Spleen (tissue), 11 donors: ENCODE data around the gene SCD5. TPM values are rescaled to one million over a fixed set of nuclear protein-coding genes. Genes with fewer than 3 reads are reported as not detected.

ENCODE experiments used
- DNase-seq: peaks from one replicate; pipeline ENCODE4 v3.0.0-alpha.2; 2020
- H3K27ac ChIP-seq, 8 donors: fragments of 200-600 bp; sonication (generic) in 7 of 8; 1 replicate in 4 of 8; 2 replicates in 4 of 8; pipeline versions ENCODE4 v1.5.0 to v1.8.0; 2016 to 2021; ENCODE audit warnings: inconsistent platforms in 4 of 8, mild to moderate bottlenecking in 4 of 8, moderate library complexity in 1 of 8
- H3K27me3 ChIP-seq, 7 donors: fragments of 200-600 bp; sonication (generic) in 6 of 7; replicated peaks in 1 of 7; 1 replicate in 4 of 7; 2 replicates in 3 of 7; pipeline versions ENCODE4 v1.5.0 to v1.8.0; 2016 to 2021; ENCODE audit warnings: inconsistent platforms in 3 of 7, mild to moderate bottlenecking in 1 of 7
- H3K36me3 ChIP-seq, 6 donors: fragments of 200-600 bp; sonication (generic) in 5 of 6; 1 replicate in 4 of 6; 2 replicates in 2 of 6; pipeline versions ENCODE4 v1.5.0 to v1.8.0; 2016 to 2021; ENCODE audit warnings: inconsistent platforms in 2 of 6
- H3K4me1 ChIP-seq, 6 donors: fragments of 200-600 bp; sonication (generic) in 5 of 6; 1 replicate in 3 of 6; 2 replicates in 3 of 6; pipeline versions ENCODE4 v1.5.0 to v1.8.0; 2016 to 2021; ENCODE audit warnings: inconsistent platforms in 3 of 6
- H3K4me3 ChIP-seq, 8 donors: fragments of 200-600 bp; sonication (generic) in 7 of 8; 1 replicate in 4 of 8; 2 replicates in 4 of 8; pipeline versions ENCODE4 v1.5.0 to v1.8.0; 2016 to 2021; ENCODE audit warnings: inconsistent platforms in 4 of 8, mild to moderate bottlenecking in 4 of 8, moderate library complexity in 2 of 8
- H3K9me3 ChIP-seq, 8 donors: fragments of 200-600 bp; sonication (generic) in 7 of 8; 1 replicate in 4 of 8; 2 replicates in 4 of 8; pipeline versions ENCODE4 v1.5.0 to v1.8.0; 2016 to 2021; ENCODE audit warnings: inconsistent platforms in 4 of 8
- POLR2A ChIP-seq, 3 donors: fragments of 450-650 bp; IDR thresholded peaks; one replicate each; pipeline ENCODE4 v1.5.1; 2017; ENCODE audit warnings: antibody characterized with exemption in 3 of 3, mild to moderate bottlenecking in 1 of 3
- POLR2AphosphoS5 ChIP-seq, 3 donors: sonication (generic); formaldehyde crosslinking; IDR thresholded peaks; one replicate each; pipeline ENCODE4 v1.5.1; 2017; ENCODE audit warnings: antibody characterized with exemption in 3 of 3
- WGBS, 5 donors: extraction: QIAGEN DNeasy Blood & Tissue Kit in 3 of 5; methylation state at CpG; one replicate each; pipeline versions ENCODE4 v1.1.5 to v1.1.7; 2013 to 2018; 5-methylcytosine and 5-hydroxymethylcytosine counted together
- intact Hi-C: fragments of 100-400 bp; cut with DNase I; formaldehyde crosslinking; loops from one replicate; pipeline ENCODE4 v1.15.0; 2023; ENCODE audit warnings: low total_unique reads
- polyA plus RNA-seq, 3 donors: library from polyadenylated mRNA; stranded (reverse); fragments of 200-250 nt; gene quantifications; one replicate each; pipeline ENCODE4 v1.2.1, GENCODE V29; 2013
- total RNA-seq, 7 donors: library from RNA; depleted of rRNA in 3 of 7; stranded (reverse); fragments of >200 nt in 3 of 7; fragmentation: NEBNext Ultra II Directional in 4 of 7; extraction: Animal tissue kit (Norgen Biotek cat#: 25700) in 4 of 7; gene quantifications; one replicate each; pipeline versions ENCODE4 v1.1.0 to v1.2.1, GENCODE V29; 2016 to 2021
- TF ChIP-seq, protein P1 (sequence below), 11 experiments: fragments of 200-600 bp in 7 of 11; fragments of 450-650 bp in 4 of 11; sonication (generic) in 4 of 11; IDR thresholded peaks in 8 of 11; conservative IDR thresholded peaks in 3 of 11; 1 replicate in 7 of 11; 2 replicates in 4 of 11; pipeline versions ENCODE4 v1.4.0 to v1.8.0; 2016 to 2021; ENCODE audit warnings: antibody characterized with exemption in 11 of 11, inconsistent platforms in 4 of 11, mild to moderate bottlenecking in 1 of 11
- donor health status: healthy with polysubstance abuse.
- donor health status: DM: no; HTN: no; CAD: no; lungs with moderate emphysema.
- donor health status: DM: no; HTN: no; CAD: no.
- donor health status: Bipolar disorder and iron deficiency.
- donor health status: healthy.
- donor health status: DM: no; HTN: no; CAD: no.
- donor health status: DM: yes; HTN: yes; CAD: no.

The SCD5 gene
- total and polyA plus RNA-seq, 10 donors, result 0.85 to 7.2 (median 3.9) TPM

DNA sequence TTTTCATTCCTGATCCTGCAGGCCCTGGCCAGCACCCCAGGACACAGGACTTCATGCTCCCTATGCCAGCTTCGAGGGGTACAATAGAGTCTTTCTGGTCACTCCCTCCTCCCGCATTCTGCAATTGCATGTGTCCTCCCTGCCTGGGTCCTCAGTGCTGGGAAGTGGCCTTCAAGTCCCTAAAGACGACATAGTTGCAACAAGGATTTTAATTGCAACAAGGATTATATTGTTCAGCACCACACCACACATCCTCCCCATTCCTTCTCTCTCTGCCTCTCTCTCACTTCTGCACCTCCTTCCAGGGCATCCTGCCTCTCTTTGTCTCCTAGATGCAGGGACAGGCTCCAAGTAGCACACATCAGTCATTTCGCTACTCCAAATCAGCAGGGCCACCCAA, 25.5 kb downstream of the SCD5 start:
- no peak overlapping the region for H3K27ac ChIP-seq
- no peaks in the 10 kb centered on the region for H3K27me3 ChIP-seq
- no peak for DNase-seq
- intact Hi-C loops, result no loop called here
- H3K9me3 ChIP-seq, result no peaks in the 10 kb centered on the region
- no peak overlapping the region for H3K4me3 ChIP-seq
- no peaks in the 10 kb centered on the region for H3K36me3 ChIP-seq
- no peaks in the 10 kb centered on the region for H3K4me1 ChIP-seq
- TF ChIP-seq, protein P1, sequence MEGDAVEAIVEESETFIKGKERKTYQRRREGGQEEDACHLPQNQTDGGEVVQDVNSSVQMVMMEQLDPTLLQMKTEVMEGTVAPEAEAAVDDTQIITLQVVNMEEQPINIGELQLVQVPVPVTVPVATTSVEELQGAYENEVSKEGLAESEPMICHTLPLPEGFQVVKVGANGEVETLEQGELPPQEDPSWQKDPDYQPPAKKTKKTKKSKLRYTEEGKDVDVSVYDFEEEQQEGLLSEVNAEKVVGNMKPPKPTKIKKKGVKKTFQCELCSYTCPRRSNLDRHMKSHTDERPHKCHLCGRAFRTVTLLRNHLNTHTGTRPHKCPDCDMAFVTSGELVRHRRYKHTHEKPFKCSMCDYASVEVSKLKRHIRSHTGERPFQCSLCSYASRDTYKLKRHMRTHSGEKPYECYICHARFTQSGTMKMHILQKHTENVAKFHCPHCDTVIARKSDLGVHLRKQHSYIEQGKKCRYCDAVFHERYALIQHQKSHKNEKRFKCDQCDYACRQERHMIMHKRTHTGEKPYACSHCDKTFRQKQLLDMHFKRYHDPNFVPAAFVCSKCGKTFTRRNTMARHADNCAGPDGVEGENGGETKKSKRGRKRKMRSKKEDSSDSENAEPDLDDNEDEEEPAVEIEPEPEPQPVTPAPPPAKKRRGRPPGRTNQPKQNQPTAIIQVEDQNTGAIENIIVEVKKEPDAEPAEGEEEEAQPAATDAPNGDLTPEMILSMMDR (IDR thresholded peaks at IDR 0.05 in 8 of 11, conservative IDR thresholded peaks at IDR 0.05 in 3 of 11), result no peak
- TF ChIP-seq POLR2AphosphoS5 (IDR thresholded peaks at IDR 0.05) (no peak), POLR2A (IDR thresholded peaks at IDR 0.05) (no peak)
- 69 to 88% (median 79%) methylated on average over 4 of the region's 4 CpGs for WGBS, 5 donors

DNA sequence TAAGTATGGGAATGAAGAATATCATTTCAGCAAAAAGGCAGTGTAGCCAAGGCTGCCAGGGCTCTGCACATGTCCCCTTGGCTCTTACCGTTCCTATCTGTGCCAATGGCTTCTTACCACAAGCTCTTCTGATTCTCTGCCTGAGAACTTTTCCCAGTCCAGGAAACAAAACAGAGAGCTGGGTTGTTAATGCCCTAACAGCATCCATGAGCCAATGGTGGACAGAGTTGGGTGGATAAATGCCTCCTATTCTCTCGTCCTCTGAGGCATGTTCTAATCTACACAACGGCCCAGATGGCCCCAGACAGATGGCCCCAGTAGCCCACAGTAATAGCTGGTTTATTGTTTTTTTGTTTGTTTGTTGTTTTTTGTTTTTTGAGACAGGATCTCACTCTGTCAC, 28.0 kb downstream of the SCD5 start:
- DNase-seq, result no peak
- H3K4me1 ChIP-seq, result no peaks in the 10 kb centered on the region
- intact Hi-C loops, result no loop called here
- H3K27me3 ChIP-seq, result no peaks in the 10 kb centered on the region
- no peak overlapping the region for H3K27ac ChIP-seq
- H3K4me3 ChIP-seq, result no peak overlapping the region
- 80 to 87% (median 86%) methylated on average over 3 of the region's 3 CpGs for WGBS, 5 donors
- H3K36me3 ChIP-seq, result no peaks in the 10 kb centered on the region
- peaks cover 0 to 18% (median 12%) of the 10 kb centered on the region in 8 donors for H3K9me3 ChIP-seq
- TF ChIP-seq POLR2AphosphoS5 (IDR thresholded peaks at IDR 0.05) (no peak), POLR2A (IDR thresholded peaks at IDR 0.05) (no peak)

DNA sequence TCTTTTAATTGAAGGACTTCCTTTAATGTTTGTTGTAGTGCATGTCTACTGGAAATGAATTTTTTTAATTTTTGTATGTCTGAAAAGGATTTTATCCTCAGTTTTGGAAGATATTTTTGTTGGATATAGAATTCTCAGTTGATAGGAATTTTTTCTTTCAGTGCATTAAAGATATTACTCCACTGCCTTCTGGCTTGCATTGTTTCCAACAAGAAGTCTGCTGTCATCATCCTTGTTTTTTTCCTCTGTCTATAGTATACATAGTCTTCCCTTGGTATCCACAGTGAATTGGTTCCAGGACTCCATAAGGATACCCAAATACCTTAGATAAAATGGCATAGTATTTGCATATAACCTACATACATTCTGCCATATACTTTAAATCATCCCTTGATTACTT, 33.5 kb downstream of the SCD5 start:
- H3K4me3 ChIP-seq, result no peak overlapping the region
- no peak for TF ChIP-seq POLR2AphosphoS5 (IDR thresholded peaks at IDR 0.05)
- TF ChIP-seq, protein P1 (IDR thresholded peaks at IDR 0.05 in 8 of 11, conservative IDR thresholded peaks at IDR 0.05 in 3 of 11), result no peak
- peaks cover 4 to 31% (median 27%) of the 10 kb centered on the region in 8 donors for H3K9me3 ChIP-seq
- no peak overlapping the region for H3K27ac ChIP-seq
- no peaks in the 10 kb centered on the region for H3K27me3 ChIP-seq
- H3K4me1 ChIP-seq, result no peaks in the 10 kb centered on the region
- intact Hi-C loops, result no loop called here
- H3K36me3 ChIP-seq, result no peaks in the 10 kb centered on the region
- no peak for DNase-seq

DNA sequence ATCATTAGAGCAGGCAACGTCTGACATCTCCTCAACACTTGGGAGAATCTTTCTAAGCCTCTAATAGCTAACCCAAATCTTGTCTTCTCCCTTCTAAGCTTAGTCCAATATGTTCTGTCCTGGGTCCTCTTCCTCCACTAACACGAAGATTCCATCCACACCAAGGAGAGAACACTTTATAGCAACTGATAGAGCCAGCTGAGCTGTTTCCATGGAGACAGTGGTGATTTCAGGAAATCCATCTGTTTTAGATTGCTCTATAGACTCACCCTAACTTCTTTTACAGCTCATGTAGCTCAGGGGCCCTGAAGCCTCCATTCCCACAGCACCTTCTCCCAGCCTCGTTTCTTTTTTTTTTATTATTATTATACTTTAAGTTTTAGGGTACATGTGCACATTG, 37.4 kb downstream of the SCD5 start:
- H3K27me3 ChIP-seq, result no peaks in the 10 kb centered on the region
- H3K4me1 ChIP-seq, result no peaks in the 10 kb centered on the region
- TF ChIP-seq, protein P1 (IDR thresholded peaks at IDR 0.05 in 8 of 11, conservative IDR thresholded peaks at IDR 0.05 in 3 of 11), result no peak
- TF ChIP-seq POLR2AphosphoS5 (IDR thresholded peaks at IDR 0.05), result no peak
- TF ChIP-seq POLR2A (IDR thresholded peaks at IDR 0.05), result no peak
- peaks cover 4 to 22% (median 20%) of the 10 kb centered on the region in 8 donors for H3K9me3 ChIP-seq
- no peak for DNase-seq
- intact Hi-C loops, result no loop called here
- 32 to 47% (median 39%) methylated on average over 3 of the region's 3 CpGs for WGBS, 5 donors
- no peak overlapping the region for H3K4me3 ChIP-seq
- H3K27ac ChIP-seq, result no peak overlapping the region
- H3K36me3 ChIP-seq, result no peaks in the 10 kb centered on the region
